Keratinocyte (primary cell): ENCODE results near the gene GNPNAT1.

Experiments
- EZH2 ChIP-seq: IDR thresholded peaks from one replicate; pipeline ENCODE4 v1.6.1; 2012; ENCODE audit warnings: inconsistent platforms, mild to moderate bottlenecking, low read length, moderate library complexity
- TF ChIP-seq, protein P1 (sequence below), 3 experiments: IDR thresholded peaks in 1 of 3; conservative IDR thresholded peaks in 1 of 3; optimal IDR thresholded peaks in 1 of 3; 2 replicates in 2 of 3; 3 replicates in 1 of 3; pipeline versions ENCODE3 to v1.5.1; 2011; ENCODE audit warnings: low read length in 3 of 3, mild to moderate bottlenecking in 3 of 3, moderate library complexity in 2 of 3, control low read depth in 1 of 3, inconsistent platforms in 1 of 3; ENCODE audit not compliant: insufficient read depth in 2 of 3; ENCODE audit errors: extremely low read depth in 1 of 3

DNA sequence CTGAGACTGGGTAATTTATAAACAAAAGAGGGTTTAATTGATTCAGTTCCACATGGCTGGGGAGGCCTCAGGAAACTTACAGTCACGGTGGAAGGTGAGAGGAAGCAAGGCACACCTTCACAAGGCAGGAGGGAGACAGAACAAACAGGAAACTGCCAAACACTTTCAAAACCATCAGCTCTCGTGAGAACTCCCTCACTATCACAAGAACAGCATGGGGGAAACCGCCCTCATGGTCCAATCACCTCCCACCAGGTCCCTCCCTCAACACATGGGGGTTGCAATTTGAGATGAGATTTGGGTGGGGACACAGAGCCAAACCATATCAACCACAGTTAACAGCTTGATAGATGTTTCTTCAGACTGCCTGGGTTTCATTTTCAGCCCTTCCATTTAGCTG is 6.2 kb upstream of the GNPNAT1 start:
- TF ChIP-seq, protein P1, sequence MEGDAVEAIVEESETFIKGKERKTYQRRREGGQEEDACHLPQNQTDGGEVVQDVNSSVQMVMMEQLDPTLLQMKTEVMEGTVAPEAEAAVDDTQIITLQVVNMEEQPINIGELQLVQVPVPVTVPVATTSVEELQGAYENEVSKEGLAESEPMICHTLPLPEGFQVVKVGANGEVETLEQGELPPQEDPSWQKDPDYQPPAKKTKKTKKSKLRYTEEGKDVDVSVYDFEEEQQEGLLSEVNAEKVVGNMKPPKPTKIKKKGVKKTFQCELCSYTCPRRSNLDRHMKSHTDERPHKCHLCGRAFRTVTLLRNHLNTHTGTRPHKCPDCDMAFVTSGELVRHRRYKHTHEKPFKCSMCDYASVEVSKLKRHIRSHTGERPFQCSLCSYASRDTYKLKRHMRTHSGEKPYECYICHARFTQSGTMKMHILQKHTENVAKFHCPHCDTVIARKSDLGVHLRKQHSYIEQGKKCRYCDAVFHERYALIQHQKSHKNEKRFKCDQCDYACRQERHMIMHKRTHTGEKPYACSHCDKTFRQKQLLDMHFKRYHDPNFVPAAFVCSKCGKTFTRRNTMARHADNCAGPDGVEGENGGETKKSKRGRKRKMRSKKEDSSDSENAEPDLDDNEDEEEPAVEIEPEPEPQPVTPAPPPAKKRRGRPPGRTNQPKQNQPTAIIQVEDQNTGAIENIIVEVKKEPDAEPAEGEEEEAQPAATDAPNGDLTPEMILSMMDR (optimal IDR thresholded peaks at IDR 0.05 in 1 of 3, IDR thresholded peaks at IDR 0.05 in 1 of 3, conservative IDR thresholded peaks at IDR 0.05 in 1 of 3; ENCODE audit: extremely low read depth in 1 of 3, insufficient read depth in 2 of 3, low read length in 3 of 3): no peak
- no peak for TF ChIP-seq EZH2
